MM.1S (cell line): ENCODE measurements around the gene USP17L25.
"Not testable (repeated sequence)": the region's sequence is repeated elsewhere in the genome, so short reads cannot be mapped to it uniquely, and the experiment has no call there.

Experiments used
- EZH2 ChIP-seq: fragments of 300-600 bp; sonication (generic); optimal IDR thresholded peaks from 2 replicates; pipeline ENCODE3; 2017; ENCODE audit warnings: low read depth, mild to moderate bottlenecking, antibody characterized with exemption, low read length, mixed read lengths
- TF ChIP-seq, protein P1 (sequence below): fragments of 300-600 bp; sonication (generic); IDR thresholded peaks from 2 replicates; pipeline ENCODE4 v1.5.1; 2016; ENCODE audit warnings: antibody characterized with exemption, low read length, mixed read lengths

- TF ChIP-seq, protein P1, sequence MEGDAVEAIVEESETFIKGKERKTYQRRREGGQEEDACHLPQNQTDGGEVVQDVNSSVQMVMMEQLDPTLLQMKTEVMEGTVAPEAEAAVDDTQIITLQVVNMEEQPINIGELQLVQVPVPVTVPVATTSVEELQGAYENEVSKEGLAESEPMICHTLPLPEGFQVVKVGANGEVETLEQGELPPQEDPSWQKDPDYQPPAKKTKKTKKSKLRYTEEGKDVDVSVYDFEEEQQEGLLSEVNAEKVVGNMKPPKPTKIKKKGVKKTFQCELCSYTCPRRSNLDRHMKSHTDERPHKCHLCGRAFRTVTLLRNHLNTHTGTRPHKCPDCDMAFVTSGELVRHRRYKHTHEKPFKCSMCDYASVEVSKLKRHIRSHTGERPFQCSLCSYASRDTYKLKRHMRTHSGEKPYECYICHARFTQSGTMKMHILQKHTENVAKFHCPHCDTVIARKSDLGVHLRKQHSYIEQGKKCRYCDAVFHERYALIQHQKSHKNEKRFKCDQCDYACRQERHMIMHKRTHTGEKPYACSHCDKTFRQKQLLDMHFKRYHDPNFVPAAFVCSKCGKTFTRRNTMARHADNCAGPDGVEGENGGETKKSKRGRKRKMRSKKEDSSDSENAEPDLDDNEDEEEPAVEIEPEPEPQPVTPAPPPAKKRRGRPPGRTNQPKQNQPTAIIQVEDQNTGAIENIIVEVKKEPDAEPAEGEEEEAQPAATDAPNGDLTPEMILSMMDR = not testable (repeated sequence)
- TF ChIP-seq EZH2 = not testable (repeated sequence)
Observed at GRCh38 chr4:9362829-9363228, 33.1 kb downstream of the USP17L25 start, which contains the start of gene USP17L30.
